SK-N-SH treated with all-trans-retinoic acid at 6 μM for 48 hours (cell line): ENCODE data around the gene POLE2.
A peak's percentile ranks its signal among the peaks of the same experiment; 100 is the strongest.

Experiments
- ATAC-seq: fragments of 200-7000 bp; cut with Tn5 transposase; 3 replicates; pipeline ENCODE4 v1.9.1; 2020; ENCODE audit warnings: mild to moderate bottlenecking, moderate library complexity
- ARNTL ChIP-seq: fragments of 450-650 bp; formaldehyde crosslinking; IDR thresholded peaks from 2 replicates; pipeline ENCODE4 v1.5.0; 2020; ENCODE audit warnings: low read depth, mild to moderate bottlenecking, moderate library complexity, borderline replicate concordance
- BACH2 ChIP-seq: fragments of 250-450 bp; sonication (Bioruptor Pico); IDR thresholded peaks from 2 replicates; pipeline ENCODE4 v1.9.0; 2021; ENCODE audit warnings: mild to moderate bottlenecking, borderline replicate concordance
- ESRRG ChIP-seq: fragments of 250-450 bp; sonication (Bioruptor Pico); IDR thresholded peaks from 2 replicates; pipeline ENCODE4 v1.6.1; 2021; ENCODE audit warnings: mild to moderate bottlenecking
- OSR1 ChIP-seq: fragments of 250-450 bp; sonication (Bioruptor Pico); IDR thresholded peaks from 2 replicates; pipeline ENCODE4 v1.8.0; 2022; ENCODE audit warnings: moderate library complexity, mild to moderate bottlenecking, inconsistent platforms
- RARB ChIP-seq: fragments of 250-450 bp; sonication (Bioruptor Pico); IDR thresholded peaks from 2 replicates; pipeline ENCODE4 v1.8.0; 2021; ENCODE audit warnings: mild to moderate bottlenecking, moderate library complexity
- SNAI2 ChIP-seq: fragments of 250-450 bp; sonication (Bioruptor Pico); IDR thresholded peaks from 2 replicates; pipeline ENCODE4 v1.5.0; 2020; ENCODE audit warnings: mild to moderate bottlenecking, moderate library complexity
- TCF4 ChIP-seq: fragments of 250-450 bp; sonication (Bioruptor Pico); IDR thresholded peaks from 2 replicates; pipeline ENCODE4 v1.8.0; 2021; ENCODE audit warnings: mild to moderate bottlenecking, moderate library complexity, borderline replicate concordance
- TOX ChIP-seq: fragments of 250-450 bp; sonication (Bioruptor Pico); IDR thresholded peaks from 2 replicates; pipeline ENCODE4 v1.8.0; 2021; ENCODE audit warnings: mild to moderate bottlenecking, moderate library complexity, borderline replicate concordance
- ZC3H10 ChIP-seq: fragments of 250-450 bp; sonication (Bioruptor Pico); IDR thresholded peaks from 2 replicates; pipeline ENCODE4 v1.5.1; 2021; ENCODE audit warnings: mild to moderate bottlenecking, moderate library complexity
- ZFP3 ChIP-seq: fragments of 250-450 bp; sonication (Bioruptor Pico); IDR thresholded peaks from 2 replicates; pipeline ENCODE4 v1.5.0; 2020; ENCODE audit warnings: mild to moderate bottlenecking, moderate library complexity
- ZFP30 ChIP-seq: fragments of 450-650 bp; formaldehyde crosslinking; IDR thresholded peaks from 2 replicates; pipeline ENCODE4 v1.5.0; 2022; ENCODE audit warnings: mild to moderate bottlenecking, moderate library complexity
- ZNF70 ChIP-seq: fragments of 450-650 bp; formaldehyde crosslinking; IDR thresholded peaks from 2 replicates; pipeline ENCODE4 v1.5.0; 2020; ENCODE audit warnings: mild to moderate bottlenecking, moderate library complexity
- ZNF8 ChIP-seq: fragments of 450-650 bp; formaldehyde crosslinking; IDR thresholded peaks from 2 replicates; pipeline ENCODE4 v1.5.0; 2020; ENCODE audit warnings: mild to moderate bottlenecking, moderate library complexity
- TF ChIP-seq, protein P1 (sequence below): fragments of 250-450 bp; sonication (Bioruptor Pico); IDR thresholded peaks from 2 replicates; pipeline ENCODE4 v1.5.0; 2020; ENCODE audit warnings: mild to moderate bottlenecking, moderate library complexity
- TF ChIP-seq, protein P2 (sequence below): fragments of 250-450 bp; sonication (Bioruptor Pico); IDR thresholded peaks from 2 replicates; pipeline ENCODE4 v1.5.1; 2020; ENCODE audit warnings: low read depth, mild to moderate bottlenecking, moderate library complexity
- TF ChIP-seq, protein P3 (sequence below): fragments of 250-450 bp; sonication (Bioruptor Pico); IDR thresholded peaks from 2 replicates; pipeline ENCODE4 v1.8.0; 2020; ENCODE audit warnings: mild to moderate bottlenecking, moderate library complexity, borderline replicate concordance

The POLE2 gene

DNA sequence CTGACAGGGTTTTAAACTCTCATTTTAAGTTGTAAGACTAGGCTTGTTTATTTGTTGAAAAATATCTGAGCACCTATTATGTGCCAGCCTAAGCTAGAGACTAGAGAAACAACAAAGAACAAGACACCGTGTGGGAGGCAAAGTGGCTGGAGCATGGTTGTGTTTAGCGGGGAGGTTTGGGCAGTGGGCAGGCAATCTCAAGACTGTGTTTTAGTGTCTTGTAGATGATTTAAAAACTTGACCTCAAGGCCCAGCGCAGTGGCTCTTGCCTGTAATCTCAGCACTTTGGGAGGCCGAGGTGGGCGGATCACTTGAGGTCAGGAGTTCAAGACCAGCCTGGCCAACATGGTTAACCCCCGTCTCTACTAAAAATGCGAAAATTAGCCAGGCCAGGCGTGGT, 75.3 kb downstream of the POLE2 start:
- no peak for TF ChIP-seq ZFP3
- TF ChIP-seq, protein P1, sequence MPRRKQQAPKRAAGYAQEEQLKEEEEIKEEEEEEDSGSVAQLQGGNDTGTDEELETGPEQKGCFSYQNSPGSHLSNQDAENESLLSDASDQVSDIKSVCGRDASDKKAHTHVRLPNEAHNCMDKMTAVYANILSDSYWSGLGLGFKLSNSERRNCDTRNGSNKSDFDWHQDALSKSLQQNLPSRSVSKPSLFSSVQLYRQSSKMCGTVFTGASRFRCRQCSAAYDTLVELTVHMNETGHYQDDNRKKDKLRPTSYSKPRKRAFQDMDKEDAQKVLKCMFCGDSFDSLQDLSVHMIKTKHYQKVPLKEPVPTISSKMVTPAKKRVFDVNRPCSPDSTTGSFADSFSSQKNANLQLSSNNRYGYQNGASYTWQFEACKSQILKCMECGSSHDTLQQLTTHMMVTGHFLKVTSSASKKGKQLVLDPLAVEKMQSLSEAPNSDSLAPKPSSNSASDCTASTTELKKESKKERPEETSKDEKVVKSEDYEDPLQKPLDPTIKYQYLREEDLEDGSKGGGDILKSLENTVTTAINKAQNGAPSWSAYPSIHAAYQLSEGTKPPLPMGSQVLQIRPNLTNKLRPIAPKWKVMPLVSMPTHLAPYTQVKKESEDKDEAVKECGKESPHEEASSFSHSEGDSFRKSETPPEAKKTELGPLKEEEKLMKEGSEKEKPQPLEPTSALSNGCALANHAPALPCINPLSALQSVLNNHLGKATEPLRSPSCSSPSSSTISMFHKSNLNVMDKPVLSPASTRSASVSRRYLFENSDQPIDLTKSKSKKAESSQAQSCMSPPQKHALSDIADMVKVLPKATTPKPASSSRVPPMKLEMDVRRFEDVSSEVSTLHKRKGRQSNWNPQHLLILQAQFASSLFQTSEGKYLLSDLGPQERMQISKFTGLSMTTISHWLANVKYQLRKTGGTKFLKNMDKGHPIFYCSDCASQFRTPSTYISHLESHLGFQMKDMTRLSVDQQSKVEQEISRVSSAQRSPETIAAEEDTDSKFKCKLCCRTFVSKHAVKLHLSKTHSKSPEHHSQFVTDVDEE (CRISPR knock-in tag): no peak
- no peak for TF ChIP-seq RARB
- no peak for ATAC-seq

DNA sequence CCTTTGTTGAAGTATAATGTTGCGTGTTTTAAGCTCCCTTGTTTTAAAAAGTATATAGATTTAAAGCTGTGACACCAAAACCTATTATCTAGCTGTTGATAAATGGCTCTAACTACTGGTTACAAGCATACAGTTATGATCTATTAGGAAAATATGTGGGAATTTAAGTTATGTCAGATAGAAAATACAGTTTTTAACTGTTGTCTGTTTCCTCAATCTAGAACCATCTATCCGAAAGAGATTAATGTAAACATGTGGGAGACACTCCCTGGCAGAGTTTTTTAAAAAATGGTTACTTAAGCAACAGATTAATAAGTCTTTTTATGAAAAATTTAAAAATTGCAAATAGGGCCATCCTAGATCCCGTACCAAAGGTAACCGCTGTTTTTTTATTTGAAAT, 75.8 kb downstream of the POLE2 start:
- peak; percentile 31; the same call in 2 of the 3 replicates for ATAC-seq
- no peak for TF ChIP-seq ESRRG (CRISPR knock-in tag)
- no peak for TF ChIP-seq BACH2 (CRISPR knock-in tag)
- no peak for TF ChIP-seq TOX (CRISPR knock-in tag)
- TF ChIP-seq, protein P2, sequence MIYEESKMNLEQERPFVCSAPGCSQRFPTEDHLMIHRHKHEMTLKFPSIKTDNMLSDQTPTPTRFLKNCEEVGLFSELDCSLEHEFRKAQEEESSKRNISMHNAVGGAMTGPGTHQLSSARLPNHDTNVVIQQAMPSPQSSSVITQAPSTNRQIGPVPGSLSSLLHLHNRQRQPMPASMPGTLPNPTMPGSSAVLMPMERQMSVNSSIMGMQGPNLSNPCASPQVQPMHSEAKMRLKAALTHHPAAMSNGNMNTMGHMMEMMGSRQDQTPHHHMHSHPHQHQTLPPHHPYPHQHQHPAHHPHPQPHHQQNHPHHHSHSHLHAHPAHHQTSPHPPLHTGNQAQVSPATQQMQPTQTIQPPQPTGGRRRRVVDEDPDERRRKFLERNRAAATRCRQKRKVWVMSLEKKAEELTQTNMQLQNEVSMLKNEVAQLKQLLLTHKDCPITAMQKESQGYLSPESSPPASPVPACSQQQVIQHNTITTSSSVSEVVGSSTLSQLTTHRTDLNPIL (CRISPR knock-in tag): no peak
- TF ChIP-seq, protein P1 (CRISPR knock-in tag): no peak
- no peak for TF ChIP-seq OSR1 (CRISPR knock-in tag)
- TF ChIP-seq TCF4 (CRISPR knock-in tag): no peak
- no peak for TF ChIP-seq SNAI2
- no peak for TF ChIP-seq ZFP3
- TF ChIP-seq ZFP30 (CRISPR knock-in tag): no peak
- no peak for TF ChIP-seq ZNF70 (CRISPR knock-in tag)
- no peak for TF ChIP-seq ARNTL (CRISPR knock-in tag)
- no peak for TF ChIP-seq ZC3H10
- TF ChIP-seq, all 23 proteins: peak for 0

DNA sequence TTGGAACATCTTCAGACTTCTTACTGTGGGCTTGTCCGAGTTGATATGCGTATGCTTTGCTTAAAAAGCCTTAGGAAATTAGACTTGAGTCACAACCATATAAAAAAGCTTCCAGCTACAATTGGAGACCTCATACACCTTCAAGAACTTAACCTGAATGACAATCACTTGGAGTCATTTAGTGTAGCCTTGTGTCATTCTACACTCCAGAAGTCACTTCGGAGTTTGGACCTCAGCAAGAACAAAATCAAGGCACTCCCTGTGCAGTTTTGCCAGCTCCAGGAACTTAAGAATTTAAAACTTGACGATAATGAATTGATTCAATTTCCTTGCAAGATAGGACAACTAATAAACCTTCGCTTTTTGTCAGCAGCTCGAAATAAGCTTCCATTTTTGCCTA, 80.4 kb downstream of the POLE2 start:
- no peak for ATAC-seq
- TF ChIP-seq ZNF8 (no peak), BACH2 (CRISPR knock-in tag) (no peak), TCF4 (CRISPR knock-in tag) (no peak), ZNF70 (CRISPR knock-in tag) (no peak), OSR1 (CRISPR knock-in tag) (no peak), ARNTL (CRISPR knock-in tag) (no peak)
- TF ChIP-seq, protein P1 (CRISPR knock-in tag): no peak
- TF ChIP-seq, protein P3, sequence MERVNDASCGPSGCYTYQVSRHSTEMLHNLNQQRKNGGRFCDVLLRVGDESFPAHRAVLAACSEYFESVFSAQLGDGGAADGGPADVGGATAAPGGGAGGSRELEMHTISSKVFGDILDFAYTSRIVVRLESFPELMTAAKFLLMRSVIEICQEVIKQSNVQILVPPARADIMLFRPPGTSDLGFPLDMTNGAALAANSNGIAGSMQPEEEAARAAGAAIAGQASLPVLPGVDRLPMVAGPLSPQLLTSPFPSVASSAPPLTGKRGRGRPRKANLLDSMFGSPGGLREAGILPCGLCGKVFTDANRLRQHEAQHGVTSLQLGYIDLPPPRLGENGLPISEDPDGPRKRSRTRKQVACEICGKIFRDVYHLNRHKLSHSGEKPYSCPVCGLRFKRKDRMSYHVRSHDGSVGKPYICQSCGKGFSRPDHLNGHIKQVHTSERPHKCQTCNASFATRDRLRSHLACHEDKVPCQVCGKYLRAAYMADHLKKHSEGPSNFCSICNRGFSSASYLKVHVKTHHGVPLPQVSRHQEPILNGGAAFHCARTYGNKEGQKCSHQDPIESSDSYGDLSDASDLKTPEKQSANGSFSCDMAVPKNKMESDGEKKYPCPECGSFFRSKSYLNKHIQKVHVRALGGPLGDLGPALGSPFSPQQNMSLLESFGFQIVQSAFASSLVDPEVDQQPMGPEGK (CRISPR knock-in tag): no peak
